PC-9 (cell line): Measurements from ENCODE around the gene F13A1.

ENCODE experiments used
- EZH2 ChIP-seq: fragments of 200-600 bp; sonication (generic); IDR thresholded peaks from 2 replicates; pipeline ENCODE4 v1.8.0; 2017; ENCODE audit warnings: antibody characterized with exemption, low read depth
- TF ChIP-seq, protein P1 (sequence below): fragments of 200-600 bp; sonication (generic); conservative IDR thresholded peaks from 2 replicates; pipeline ENCODE4 v1.6.1; 2017; ENCODE audit warnings: mixed run types, antibody characterized with exemption, mild to moderate bottlenecking, moderate library complexity

DNA sequence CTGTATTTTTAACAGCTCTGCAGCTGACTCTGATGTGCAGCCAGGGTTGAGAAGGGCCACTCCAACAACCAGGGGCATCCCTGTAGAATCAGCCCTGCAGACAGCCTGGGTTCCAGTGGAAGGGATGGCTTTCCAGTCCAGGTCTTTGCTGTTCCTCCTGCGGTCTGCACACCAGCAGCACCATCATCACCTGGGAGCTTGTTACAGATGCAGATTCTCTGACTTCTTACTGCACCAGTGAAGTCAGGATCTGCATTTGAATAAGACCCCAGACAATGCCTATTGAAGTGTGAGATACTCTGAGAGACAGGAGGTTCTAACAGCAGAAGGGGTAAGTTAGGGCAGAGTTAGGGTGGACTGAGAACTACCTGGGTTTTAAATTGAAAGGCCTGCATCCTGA, 151.3 kb downstream of the F13A1 start:
- TF ChIP-seq, protein P1, sequence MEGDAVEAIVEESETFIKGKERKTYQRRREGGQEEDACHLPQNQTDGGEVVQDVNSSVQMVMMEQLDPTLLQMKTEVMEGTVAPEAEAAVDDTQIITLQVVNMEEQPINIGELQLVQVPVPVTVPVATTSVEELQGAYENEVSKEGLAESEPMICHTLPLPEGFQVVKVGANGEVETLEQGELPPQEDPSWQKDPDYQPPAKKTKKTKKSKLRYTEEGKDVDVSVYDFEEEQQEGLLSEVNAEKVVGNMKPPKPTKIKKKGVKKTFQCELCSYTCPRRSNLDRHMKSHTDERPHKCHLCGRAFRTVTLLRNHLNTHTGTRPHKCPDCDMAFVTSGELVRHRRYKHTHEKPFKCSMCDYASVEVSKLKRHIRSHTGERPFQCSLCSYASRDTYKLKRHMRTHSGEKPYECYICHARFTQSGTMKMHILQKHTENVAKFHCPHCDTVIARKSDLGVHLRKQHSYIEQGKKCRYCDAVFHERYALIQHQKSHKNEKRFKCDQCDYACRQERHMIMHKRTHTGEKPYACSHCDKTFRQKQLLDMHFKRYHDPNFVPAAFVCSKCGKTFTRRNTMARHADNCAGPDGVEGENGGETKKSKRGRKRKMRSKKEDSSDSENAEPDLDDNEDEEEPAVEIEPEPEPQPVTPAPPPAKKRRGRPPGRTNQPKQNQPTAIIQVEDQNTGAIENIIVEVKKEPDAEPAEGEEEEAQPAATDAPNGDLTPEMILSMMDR = no peak
- TF ChIP-seq EZH2 = no peak
